DOHH2 (cell line): ENCODE measurements around the gene TMEM126B.

Experiments used
- CTCF ChIP-seq: fragments of 200-600 bp; sonication (generic); IDR thresholded peaks from one replicate; pipeline ENCODE4 v1.5.1; 2014; ENCODE audit warnings: antibody characterized with exemption, mild to moderate bottlenecking, low read depth, low read length; ENCODE audit not compliant: poor library complexity, severe bottlenecking
- EZH2phosphoT487 ChIP-seq: fragments of 200-600 bp; sonication (generic); IDR thresholded peaks from 2 replicates; pipeline ENCODE4 v1.6.1; 2017; ENCODE audit warnings: borderline replicate concordance, mild to moderate bottlenecking, antibody characterized with exemption, low read length, moderate library complexity, mixed read lengths

GRCh38 chr11:85619499-85619898, 8.9 kb upstream of the TMEM126B start:
- TF ChIP-seq CTCF (no peak), EZH2phosphoT487 (no peak)
